HEK293 (cell line): ENCODE data around the gene FDX1.

Experiments used
- CTCF ChIA-PET: fragments of 350-600 bp; formaldehyde crosslinking; extraction: SDS; loops from one replicate; lab custom pipeline; 2021; ENCODE audit warnings: antibody characterized with exemption; lab: Yijun Ruan, JAX
- POLR2A ChIA-PET: fragments of 300-600 bp; formaldehyde crosslinking; extraction: SDS; loops from one replicate; lab custom pipeline; 2020; ENCODE audit warnings: antibody characterized with exemption, inconsistent platforms; lab: Yijun Ruan, JAX
- H3K27ac ChIP-seq: fragments of 200-500 bp; sonication (Bioruptor generic); 2 replicates; pipeline ENCODE4 v1.5.1; 2014; ENCODE audit warnings: low read depth, low read length, control low read depth, inconsistent platforms; ENCODE audit errors: extremely low read depth
- H3K36me3 ChIP-seq, 2 experiments: fragments of 200-500 bp in 1 of 2; sonication (Bioruptor generic) in 1 of 2; 1 replicate in 1 of 2; 2 replicates in 1 of 2; pipeline ENCODE4 v1.5.1; 2014 to 2017; ENCODE audit warnings: inconsistent platforms in 2 of 2, low read length in 2 of 2; ENCODE audit not compliant: control insufficient read depth in 2 of 2, insufficient read depth in 1 of 2
- H3K4me1 ChIP-seq: fragments of 200-500 bp; sonication (Bioruptor generic); 2 replicates; pipeline ENCODE4 v1.5.1; 2014; ENCODE audit warnings: mild to moderate bottlenecking, low read length, inconsistent platforms; ENCODE audit not compliant: control insufficient read depth, insufficient read depth
- H3K4me3 ChIP-seq: 2 replicates; pipeline ENCODE4 v1.5.1; 2011; ENCODE audit warnings: low read depth, mild to moderate bottlenecking, control low read depth, low read length, moderate library complexity
- H3K9me3 ChIP-seq: fragments of 200-500 bp; sonication (Bioruptor generic); 2 replicates; pipeline ENCODE4 v1.5.1; 2014; ENCODE audit warnings: low read depth, low read length, inconsistent platforms; ENCODE audit not compliant: control insufficient read depth, insufficient read depth
- EGR2 ChIP-seq: fragments of 450-650 bp; formaldehyde crosslinking; IDR thresholded peaks from 2 replicates; pipeline ENCODE4 v1.5.1; 2016; ENCODE audit warnings: low read depth, missing biosample characterization, missing genetic modification characterization
- GLIS1 ChIP-seq: fragments of 450-650 bp; formaldehyde crosslinking; IDR thresholded peaks from 2 replicates; pipeline ENCODE4 v1.5.1; 2016; ENCODE audit warnings: missing biosample characterization, missing genetic modification characterization
- GLIS2 ChIP-seq: fragments of 450-650 bp; formaldehyde crosslinking; IDR thresholded peaks from 2 replicates; pipeline ENCODE4 v1.5.1; 2016; ENCODE audit warnings: missing biosample characterization, missing genetic modification characterization
- HOXA7 ChIP-seq: sonication (generic); formaldehyde crosslinking; IDR thresholded peaks from 2 replicates; pipeline ENCODE4 v1.8.1; 2022; ENCODE audit warnings: missing genetic modification reagents, borderline replicate concordance
- IKZF3 ChIP-seq: fragments of 450-650 bp; IDR thresholded peaks from 2 replicates; pipeline ENCODE4 v1.5.0; 2018; ENCODE audit warnings: missing biosample characterization, mild to moderate bottlenecking, missing genetic modification characterization, moderate library complexity
- REPIN1 ChIP-seq: fragments of 450-650 bp; formaldehyde crosslinking; IDR thresholded peaks from 2 replicates; pipeline ENCODE4 v1.5.1; 2017; ENCODE audit warnings: missing biosample characterization, missing genetic modification characterization, low read depth
- SCRT2 ChIP-seq: fragments of 450-650 bp; formaldehyde crosslinking; IDR thresholded peaks from 2 replicates; pipeline ENCODE4 v1.5.1; 2016; ENCODE audit warnings: missing biosample characterization, missing genetic modification characterization
- SP3 ChIP-seq: fragments of 450-650 bp; formaldehyde crosslinking; IDR thresholded peaks from 2 replicates; pipeline ENCODE4 v1.5.1; 2016; ENCODE audit warnings: missing biosample characterization, missing genetic modification characterization
- TRIM28 ChIP-seq: IDR thresholded peaks from 2 replicates; pipeline ENCODE4 v1.6.1; 2011; ENCODE audit warnings: low read length, control low read depth, borderline replicate concordance
- ZBTB6 ChIP-seq: fragments of 450-650 bp; formaldehyde crosslinking; IDR thresholded peaks from 2 replicates; pipeline ENCODE4 v1.5.1; 2017; ENCODE audit warnings: missing biosample characterization, missing genetic modification characterization
- ZNF10 ChIP-seq: fragments of 450-650 bp; formaldehyde crosslinking; IDR thresholded peaks from 2 replicates; pipeline ENCODE4 v1.5.1; 2017; ENCODE audit warnings: missing biosample characterization, missing genetic modification characterization
- ZNF133 ChIP-seq: fragments of 450-650 bp; formaldehyde crosslinking; IDR thresholded peaks from 2 replicates; pipeline ENCODE4 v1.5.1; 2016; ENCODE audit warnings: missing biosample characterization, missing genetic modification characterization
- ZNF157 ChIP-seq: fragments of 450-650 bp; formaldehyde crosslinking; IDR thresholded peaks from 2 replicates; pipeline ENCODE4 v1.5.1; 2016; ENCODE audit warnings: missing biosample characterization, missing genetic modification characterization
- ZNF202 ChIP-seq: fragments of 450-650 bp; formaldehyde crosslinking; IDR thresholded peaks from 2 replicates; pipeline ENCODE4 v1.5.1; 2016; ENCODE audit warnings: missing biosample characterization, missing genetic modification characterization, borderline replicate concordance
- ZNF248 ChIP-seq: fragments of 450-650 bp; formaldehyde crosslinking; IDR thresholded peaks from 2 replicates; pipeline ENCODE4 v1.5.1; 2017; ENCODE audit warnings: missing biosample characterization, missing genetic modification characterization
- ZNF266 ChIP-seq: fragments of 450-650 bp; formaldehyde crosslinking; IDR thresholded peaks from 2 replicates; pipeline ENCODE4 v1.5.1; 2016; ENCODE audit warnings: missing biosample characterization, missing genetic modification characterization, low read depth
- ZNF366 ChIP-seq: fragments of 450-650 bp; formaldehyde crosslinking; conservative IDR thresholded peaks from 2 replicates; pipeline ENCODE4 v1.5.1; 2016; ENCODE audit warnings: missing biosample characterization, missing genetic modification characterization
- ZNF433 ChIP-seq: fragments of 450-650 bp; formaldehyde crosslinking; IDR thresholded peaks from 2 replicates; pipeline ENCODE4 v1.5.1; 2016; ENCODE audit warnings: missing biosample characterization, missing genetic modification characterization, low read depth
- ZNF449 ChIP-seq: fragments of 450-650 bp; formaldehyde crosslinking; IDR thresholded peaks from 2 replicates; pipeline ENCODE4 v1.5.1; 2017; ENCODE audit warnings: missing biosample characterization, mild to moderate bottlenecking, missing genetic modification characterization, moderate library complexity
- ZNF473 ChIP-seq: fragments of 450-650 bp; formaldehyde crosslinking; IDR thresholded peaks from 2 replicates; pipeline ENCODE4 v1.5.1; 2017; ENCODE audit warnings: missing biosample characterization, missing genetic modification characterization
- ZNF624 ChIP-seq: fragments of 450-650 bp; formaldehyde crosslinking; IDR thresholded peaks from 2 replicates; pipeline ENCODE4 v1.5.1; 2017; ENCODE audit warnings: missing biosample characterization, missing genetic modification characterization
- ZNF654 ChIP-seq: fragments of 450-650 bp; formaldehyde crosslinking; IDR thresholded peaks from 2 replicates; pipeline ENCODE4 v1.5.1; 2016; ENCODE audit warnings: low read depth, missing biosample characterization, missing genetic modification characterization
- ZNF664 ChIP-seq: fragments of 450-650 bp; formaldehyde crosslinking; IDR thresholded peaks from 2 replicates; pipeline ENCODE4 v1.5.1; 2016; ENCODE audit warnings: missing biosample characterization, missing genetic modification characterization

FDX1 gene

GRCh38 chr11:110432713-110433392, 3.1 kb downstream of the FDX1 start (continued):
- no peak for TF ChIP-seq ZBTB6 (tag by site-specific recombination)
- TF ChIP-seq ZNF202 (tag by site-specific recombination), result no peak
- peak; percentile 72 for TF ChIP-seq SCRT2 (tag by site-specific recombination)
- no peak for TF ChIP-seq ZNF133 (tag by site-specific recombination)
- no peak for TF ChIP-seq ZNF624 (tag by site-specific recombination)
- no peak for TF ChIP-seq ZNF10 (tag by site-specific recombination)
- peak; percentile 95 for TF ChIP-seq ZNF449 (tag by site-specific recombination)
- no peak for TF ChIP-seq ZNF366 (tag by site-specific recombination)
- no peak for TF ChIP-seq ZNF433 (tag by site-specific recombination)
- no peak for TF ChIP-seq IKZF3
- no peak for TF ChIP-seq GLIS2 (tag by site-specific recombination)
- no peak for TF ChIP-seq ZNF157 (tag by site-specific recombination)
- no peak for TF ChIP-seq ZNF248 (tag by site-specific recombination)

GRCh38 chr11:110433393-110434333, 3.9 kb downstream of the FDX1 start:
- TF ChIP-seq ZNF266 (tag by site-specific recombination) (no peak), REPIN1 (tag by site-specific recombination) (no peak), ZNF664 (tag by site-specific recombination) (peak; percentile 43; the same call in 1 of the 2 replicates), ZNF473 (tag by site-specific recombination) (no peak), TRIM28 (0 out of 2 replicates have a peak, but pooled peaks have one; percentile 16), SP3 (tag by site-specific recombination) (no peak), GLIS1 (tag by site-specific recombination) (peak; percentile 77), ZNF654 (tag by site-specific recombination) (peak; percentile 55), EGR2 (no peak), HOXA7 (CRISPR knock-in tag) (no peak)
- no peaks in the 10 kb centered on the region; the same call in 1 of the 2 replicates for H3K4me1 ChIP-seq
- no peak overlapping the region for H3K4me3 ChIP-seq
- POLR2A ChIA-PET, result interaction anchor here (1.0 kb wide), 1 partner anchor 105 kb away, joined by 3 read pairs; no protein-coding TSS in a partner anchor
- H3K9me3 ChIP-seq, result no peaks in the 10 kb centered on the region
- CTCF ChIA-PET, result interaction anchor here (0.6 to 4.7 kb wide), 22 partner anchors 10 to 1011 kb away, joined by 3 to 76 read pairs (median 3); no protein-coding TSS in a partner anchor
- peaks cover 7 to 23% of the 10 kb centered on the region in 2 experiments; a peak in 2 of 3 replicates for H3K36me3 ChIP-seq
- no peak overlapping the region for H3K27ac ChIP-seq
